Naive thymus-derived CD8-positive, alpha-beta T cell (primary cell): ENCODE data around the gene SBF2. TPM values are rescaled to one million over a fixed set of nuclear protein-coding genes. Genes with fewer than 3 reads are reported as not detected.
A peak's percentile ranks its signal among the peaks of the same experiment; 100 is the strongest.

Experiments used
- ATAC-seq, 2 donors: fragments of 150-1000 bp; cut with Tn5 transposase in 1 of 2; sonication (Bioruptor Pico), chemical (Tn5 transposase) in 1 of 2; 1 replicate in 1 of 2; 2 replicates in 1 of 2; pipeline ENCODE4 v1.10.0; 2021; ENCODE audit warnings: mild to moderate bottlenecking in 2 of 2, moderate library complexity in 2 of 2
- POLR2A ChIA-PET: fragments of 350-600 bp; sonication (Branson Sonifier 250); formaldehyde crosslinking; loops from one replicate; lab custom pipeline; 2021; ENCODE audit warnings: antibody characterized with exemption; lab: Charles Lee
- DNase-seq, 10 donors: peaks; one replicate each; pipeline versions ENCODE4 v3.0.0 to v3.0.0-alpha.2; 2020 to 2022
- H3K27ac Mint-ChIP-seq, 10 donors: one replicate each; pipeline ENCODE4 v1.8.0; 2020 to 2022; ENCODE audit warnings: mild to moderate bottlenecking in 10 of 10, mixed read lengths in 10 of 10, moderate library complexity in 4 of 10, inconsistent platforms in 1 of 10
- H3K27me3 Mint-ChIP-seq, 5 donors: one replicate each; pipeline ENCODE4 v1.8.0; 2021 to 2022; ENCODE audit warnings: mixed read lengths in 5 of 5
- H3K36me3 Mint-ChIP-seq, 3 donors: one replicate each; pipeline ENCODE4 v1.8.0; 2020 to 2022; ENCODE audit warnings: mixed read lengths in 3 of 3, mild to moderate bottlenecking in 2 of 3, inconsistent platforms in 1 of 3
- H3K4me1 Mint-ChIP-seq, 4 donors: one replicate each; pipeline ENCODE4 v1.8.0; 2021 to 2022; ENCODE audit warnings: mixed read lengths in 4 of 4
- H3K4me3 Mint-ChIP-seq, 10 donors: one replicate each; pipeline ENCODE4 v1.8.0; 2020 to 2022; ENCODE audit warnings: mild to moderate bottlenecking in 10 of 10, mixed read lengths in 10 of 10, moderate library complexity in 6 of 10, inconsistent platforms in 1 of 10
- H3K9me3 Mint-ChIP-seq, 9 donors: one replicate each; pipeline ENCODE4 v1.8.0; 2020 to 2022; ENCODE audit warnings: mixed read lengths in 9 of 9, mild to moderate bottlenecking in 3 of 9, inconsistent platforms in 1 of 9, moderate library complexity in 1 of 9
- polyA plus RNA-seq, 3 donors: library from polyadenylated mRNA; unstranded; fragments of 300-500 nt; fragmentation: Illumina TruSeq; gene quantifications; one replicate each; pipeline ENCODE4 v1.2.3, GENCODE V29; 2021
- total RNA-seq, 8 experiments: library from RNA in 2 of 8; stranded (reverse) in 2 of 8; gene quantifications; one replicate each; pipeline ENCODE4 v1.2.3 and lab custom pipeline; 2021 to 2026

Gene SBF2
- total and polyA plus RNA-seq, 5 experiments from 2014 or later: 2.0 to 14.6 (median 4.9) TPM

DNA sequence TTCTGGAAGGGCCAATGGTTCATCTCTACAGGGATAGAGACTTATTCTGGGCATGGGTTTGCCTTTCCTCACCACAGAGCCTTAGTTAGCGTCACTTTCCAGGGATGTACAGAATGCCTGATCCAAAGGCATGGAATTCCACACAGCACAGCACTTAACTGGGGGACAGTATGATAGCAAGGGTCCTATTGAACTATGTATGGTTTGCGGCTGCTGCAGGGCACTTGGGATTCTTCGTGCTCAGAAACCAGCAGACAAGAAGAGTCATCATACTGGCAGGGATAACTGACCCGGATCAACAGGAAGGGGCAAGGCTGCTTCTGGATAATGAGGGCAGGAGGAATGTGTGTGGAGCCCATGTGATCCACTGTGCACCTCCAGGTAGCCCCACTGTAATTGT is 524.4 kb downstream of the SBF2 start:
- Mint-ChIP-seq H3K9me3 (no peaks in the 10 kb centered on the region), H3K27me3 (no peaks in the 10 kb centered on the region), H3K27ac (peak overlapping the region in 1 of 10 donors; percentile 78), H3K36me3 (peaks cover 0 to 2% (median 2%) of the 10 kb centered on the region in 3 donors), H3K4me1 (peaks cover 0 to 5% (median 0%) of the 10 kb centered on the region in 4 donors), H3K4me3 (no peak overlapping the region)
- no peak for ATAC-seq
- DNase-seq: no peak
- POLR2A ChIA-PET: no interaction called here

DNA sequence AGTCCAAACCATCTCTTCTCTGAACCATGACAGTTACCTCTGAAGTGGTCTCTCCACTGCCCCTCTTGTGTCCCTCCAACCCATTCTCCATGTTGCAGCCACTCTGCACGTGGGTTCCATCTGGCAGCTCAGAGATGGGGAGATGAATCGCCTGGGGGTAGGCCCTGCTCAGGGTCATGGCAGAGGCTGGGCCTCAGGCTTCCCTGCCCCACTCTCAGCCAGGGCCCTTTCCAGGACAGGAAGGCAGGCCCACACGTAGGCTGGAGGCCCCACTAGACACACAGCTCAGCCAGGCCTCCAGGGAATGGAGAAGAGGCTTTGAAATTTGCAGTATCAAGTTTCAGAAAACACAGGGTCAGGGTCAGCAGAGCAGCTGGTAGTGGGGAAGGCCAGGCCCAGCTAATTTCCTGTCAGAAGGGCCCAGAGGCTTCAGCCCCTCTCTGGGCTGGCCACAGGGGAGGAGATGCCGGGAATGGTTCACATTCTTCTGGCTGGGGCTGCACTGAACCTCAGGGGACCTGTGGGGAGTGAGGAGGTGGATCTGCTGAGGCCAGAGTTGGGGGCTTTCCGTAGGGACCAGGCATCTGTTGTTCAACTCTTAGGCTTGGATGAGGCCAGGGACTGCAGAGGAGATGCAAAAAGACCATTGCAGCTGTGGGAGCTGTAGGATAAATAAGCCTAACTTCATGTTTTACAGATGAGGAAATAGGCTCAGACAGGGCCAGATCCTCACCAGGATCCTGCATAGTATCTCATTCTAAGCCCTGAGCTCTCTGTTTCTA is 528.5 kb downstream of the SBF2 start:
- Mint-ChIP-seq H3K9me3 (no peaks in the 10 kb centered on the region), H3K36me3 (peaks cover 0 to 2% (median 0%) of the 10 kb centered on the region in 3 donors), H3K27ac (peak overlapping the region in 1 of 10 donors; percentile 20), H3K27me3 (no peaks in the 10 kb centered on the region), H3K4me1 (peaks cover 0 to 5% (median 0%) of the 10 kb centered on the region in 4 donors), H3K4me3 (no peak overlapping the region)
- DNase-seq (no peak), ATAC-seq (no peak)
- POLR2A ChIA-PET: no interaction called here

- Mint-ChIP-seq H3K4me1 (peaks cover 6 to 16% (median 13%) of the 10 kb centered on the region in 4 donors), H3K27me3 (no peaks in the 10 kb centered on the region), H3K36me3 (no peaks in the 10 kb centered on the region), H3K9me3 (no peaks in the 10 kb centered on the region), H3K4me3 (no peak overlapping the region), H3K27ac (peak overlapping the region in 2 of 10 donors; percentile 8 to 18)
- POLR2A ChIA-PET: no interaction called here
- DNase-seq: no peak
- ATAC-seq: no peak
These were observed 530.7 kb downstream of the SBF2 start for GRCh38 chr11:9763301-9763700.

DNA sequence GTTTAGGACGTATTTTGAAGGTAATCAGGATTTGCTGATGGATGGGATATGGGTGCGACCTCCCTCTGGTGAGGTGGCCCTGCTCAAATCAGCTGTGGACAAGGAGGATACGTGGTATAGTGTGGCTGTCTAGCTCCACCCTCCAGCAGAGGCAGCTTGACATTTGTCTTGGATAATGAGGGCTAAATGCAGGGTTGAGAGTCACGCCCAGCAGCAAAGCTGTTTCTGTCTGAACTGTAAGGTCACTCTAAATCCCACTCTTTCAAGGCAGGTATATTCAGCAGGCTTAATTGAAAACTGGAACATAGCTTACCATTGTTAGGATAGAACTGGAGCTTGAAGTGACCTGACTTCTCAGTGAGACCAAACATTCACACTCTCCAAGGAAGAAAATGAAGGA is 531.5 kb downstream of the SBF2 start:
- POLR2A ChIA-PET: no interaction called here
- peaks cover 9 to 20% (median 17%) of the 10 kb centered on the region in 4 donors for H3K4me1 Mint-ChIP-seq
- H3K36me3 Mint-ChIP-seq: no peaks in the 10 kb centered on the region
- no peaks in the 10 kb centered on the region for H3K9me3 Mint-ChIP-seq
- DNase-seq (no peak), ATAC-seq (no peak)
- no peaks in the 10 kb centered on the region for H3K27me3 Mint-ChIP-seq
- H3K4me3 Mint-ChIP-seq: no peak overlapping the region
- peak overlapping the region in 2 of 10 donors; percentile 16 to 34 for H3K27ac Mint-ChIP-seq

DNA sequence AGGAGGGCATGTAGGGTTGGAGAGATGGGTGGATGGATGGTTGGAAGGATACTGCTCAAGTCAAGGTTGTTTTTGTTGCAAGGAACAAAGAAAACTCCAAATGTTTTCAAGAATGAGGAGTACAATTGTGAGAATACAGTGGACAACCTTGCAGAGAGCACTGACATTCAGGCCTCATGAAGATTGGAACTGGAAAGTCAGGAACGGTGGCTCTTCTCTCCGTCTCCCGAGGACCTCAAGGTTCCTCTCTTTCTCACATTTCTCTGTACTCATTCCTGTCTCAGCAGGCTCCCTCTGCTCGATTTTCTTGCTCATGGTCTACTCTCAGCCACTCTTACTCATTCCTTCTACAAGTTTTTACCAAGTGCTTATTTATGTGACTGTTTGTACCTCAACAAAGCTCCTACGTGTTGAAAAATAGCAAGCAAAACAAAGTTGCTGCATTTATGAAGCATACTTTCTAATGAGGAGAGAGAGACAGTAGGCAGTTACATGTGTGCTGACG is 532.5 kb downstream of the SBF2 start:
- ATAC-seq (no peak), DNase-seq (no peak)
- no peaks in the 10 kb centered on the region for H3K27me3 Mint-ChIP-seq
- no peaks in the 10 kb centered on the region for H3K36me3 Mint-ChIP-seq
- peak overlapping the region in 1 of 10 donors; percentile 16 for H3K27ac Mint-ChIP-seq
- H3K4me3 Mint-ChIP-seq: no peak overlapping the region
- POLR2A ChIA-PET: no interaction called here
- peaks cover 9 to 29% (median 21%) of the 10 kb centered on the region in 4 donors for H3K4me1 Mint-ChIP-seq
- H3K9me3 Mint-ChIP-seq: no peaks in the 10 kb centered on the region

DNA sequence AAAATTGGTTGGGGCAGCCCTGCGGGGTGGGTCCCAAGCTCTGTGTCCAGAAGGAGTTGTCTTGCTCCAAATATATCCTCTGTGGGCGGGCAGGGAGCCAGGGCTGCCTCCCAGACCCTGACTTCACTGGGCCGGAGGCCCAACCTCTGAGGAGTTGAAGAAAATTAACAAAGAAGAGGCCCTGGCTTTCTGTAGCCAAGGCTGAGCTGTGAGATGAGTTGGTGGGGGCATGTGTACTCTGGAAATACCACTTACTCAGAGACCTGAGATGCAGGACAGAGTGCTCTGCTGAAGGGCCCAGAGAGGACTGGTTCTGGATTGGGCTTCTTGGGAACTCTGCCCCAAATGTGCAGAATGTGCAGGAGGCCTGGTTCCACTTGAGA is 533.8 kb downstream of the SBF2 start:
- POLR2A ChIA-PET: no interaction called here
- H3K4me1 Mint-ChIP-seq: peaks cover 13 to 42% (median 29%) of the 10 kb centered on the region in 4 donors
- H3K27ac Mint-ChIP-seq: peak overlapping the region in 3 of 10 donors; percentile 26 to 95 (median 90)
- H3K36me3 Mint-ChIP-seq: no peaks in the 10 kb centered on the region
- H3K4me3 Mint-ChIP-seq: peak overlapping the region in 3 of 10 donors; percentile 15 to 87 (median 21)
- no peaks in the 10 kb centered on the region for H3K27me3 Mint-ChIP-seq
- ATAC-seq (no peak), DNase-seq (no peak)
- no peaks in the 10 kb centered on the region for H3K9me3 Mint-ChIP-seq

GRCh38 chr11:9759519-9760192 is 534.4 kb downstream of the SBF2 start:
- Mint-ChIP-seq H3K9me3 (no peaks in the 10 kb centered on the region), H3K4me3 (peak overlapping the region; percentile 69 to 91 (median 82)), H3K36me3 (no peaks in the 10 kb centered on the region), H3K4me1 (peaks cover 13 to 46% (median 29%) of the 10 kb centered on the region in 4 donors), H3K27me3 (no peaks in the 10 kb centered on the region), H3K27ac (peak overlapping the region in 8 of 10 donors; percentile 31 to 95 (median 82))
- DNase-seq (peak in 8 of 10 donors; percentile 13 to 89 (median 32)), ATAC-seq (peak; percentile 41 to 67)
- POLR2A ChIA-PET: interaction anchor here (0.6 to 0.9 kb wide), 2 partner anchors 548 to 1049 kb away, joined by 3 read pairs; partner anchors contain the start of gene EIF4G2

- ATAC-seq (peak; percentile 29 to 33), DNase-seq (peak in 8 of 10 donors; percentile 19 to 42 (median 34))
- POLR2A ChIA-PET: interaction anchor here (0.6 to 1.0 kb wide), 5 partner anchors 9 to 1050 kb away, joined by 3 to 7 read pairs (median 3); partner anchors contain the start of gene EIF4G2
- H3K9me3 Mint-ChIP-seq: no peaks in the 10 kb centered on the region
- H3K4me3 Mint-ChIP-seq: peak overlapping the region; percentile 69 to 91 (median 82)
- no peaks in the 10 kb centered on the region for H3K36me3 Mint-ChIP-seq
- peak overlapping the region in 8 of 10 donors; percentile 41 to 95 (median 82) for H3K27ac Mint-ChIP-seq
- peaks cover 13 to 51% (median 29%) of the 10 kb centered on the region in 4 donors for H3K4me1 Mint-ChIP-seq
- H3K27me3 Mint-ChIP-seq: no peaks in the 10 kb centered on the region
These were observed 535.1 kb downstream of the SBF2 start for GRCh38 chr11:9758637-9759518.

DNA sequence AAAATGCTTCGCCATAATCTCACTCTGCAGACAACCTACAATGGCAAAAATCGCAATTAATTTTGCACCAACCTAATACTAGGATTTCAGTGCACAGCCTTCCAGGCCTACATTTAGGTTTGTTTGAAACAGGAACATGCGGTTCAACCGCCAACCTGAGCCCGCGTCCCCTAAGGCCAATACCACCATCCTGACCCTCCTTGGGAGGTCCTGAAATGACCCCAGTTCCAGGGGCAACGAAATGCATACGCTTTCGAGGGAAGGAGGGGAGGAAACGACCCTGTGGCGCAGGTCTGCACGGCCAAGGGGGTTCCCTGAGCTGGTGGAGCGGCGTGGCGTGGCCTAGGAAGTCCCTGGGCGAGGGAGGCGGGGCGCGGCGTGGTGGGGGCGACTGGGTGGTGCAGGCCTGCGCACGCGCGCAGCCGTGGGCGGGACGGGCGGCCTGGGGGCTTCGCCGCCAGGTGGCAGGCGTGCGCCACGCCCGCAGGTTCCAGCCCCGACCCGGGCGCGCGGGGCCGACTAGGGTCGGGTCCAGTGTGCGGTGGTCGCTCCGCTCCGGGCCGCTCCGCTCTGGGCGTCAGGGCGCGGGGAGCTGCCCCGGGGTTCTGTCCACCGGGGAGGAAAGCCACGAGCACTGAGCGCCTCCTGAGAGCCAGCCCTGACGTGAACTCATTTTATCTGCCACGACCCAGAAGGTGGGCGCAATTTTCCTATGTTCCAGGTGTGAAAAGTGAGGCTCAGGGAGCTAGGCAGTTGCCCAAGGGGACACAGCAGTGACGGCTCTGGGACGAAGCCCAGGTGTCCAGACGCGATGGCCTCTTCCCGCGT is 536.0 kb downstream of the SBF2 start:
- Mint-ChIP-seq H3K36me3 (no peaks in the 10 kb centered on the region), H3K9me3 (no peaks in the 10 kb centered on the region), H3K4me3 (peak overlapping the region; percentile 77 to 90 (median 84)), H3K27ac (peak overlapping the region; percentile 63 to 94 (median 86)), H3K27me3 (no peaks in the 10 kb centered on the region), H3K4me1 (peaks cover 13 to 52% (median 29%) of the 10 kb centered on the region in 4 donors)
- POLR2A ChIA-PET: interaction anchor here (0.7 to 1.0 kb wide), 3 partner anchors 8 to 526 kb away, joined by 3 to 7 read pairs (median 3); no protein-coding TSS in a partner anchor
- ATAC-seq: peak; percentile 86 to 93
- DNase-seq: peak; percentile 85 to 95 (median 90)

- peak overlapping the region in 3 of 10 donors; percentile 12 to 73 (median 28) for H3K27ac Mint-ChIP-seq
- POLR2A ChIA-PET: no interaction called here
These were observed 537.1 kb downstream of the SBF2 start for GRCh38 chr11:9756878-9757277.

GRCh38 chr11:9756461-9756860 is 537.6 kb downstream of the SBF2 start:
- POLR2A ChIA-PET: no interaction called here
- H3K9me3 Mint-ChIP-seq: no peaks in the 10 kb centered on the region
- H3K36me3 Mint-ChIP-seq: no peaks in the 10 kb centered on the region
- H3K4me3 Mint-ChIP-seq: peak overlapping the region in 3 of 10 donors; percentile 27 to 49 (median 34)
- H3K4me1 Mint-ChIP-seq: peaks cover 13 to 54% (median 29%) of the 10 kb centered on the region in 4 donors
- H3K27me3 Mint-ChIP-seq: no peaks in the 10 kb centered on the region
- ATAC-seq (no peak), DNase-seq (no peak)
- H3K27ac Mint-ChIP-seq: peak overlapping the region in 4 of 10 donors; percentile 28 to 73 (median 33)

More at GRCh38 chr11:9756878-9757277, 537.1 kb downstream of the SBF2 start:
- no peaks in the 10 kb centered on the region for H3K36me3 Mint-ChIP-seq
- H3K4me1 Mint-ChIP-seq: peaks cover 13 to 54% (median 29%) of the 10 kb centered on the region in 4 donors
- peak overlapping the region in 2 of 10 donors; percentile 78 to 89 for H3K4me3 Mint-ChIP-seq
- no peaks in the 10 kb centered on the region for H3K9me3 Mint-ChIP-seq
- DNase-seq (no peak), ATAC-seq (no peak)
- no peaks in the 10 kb centered on the region for H3K27me3 Mint-ChIP-seq
